B cell (primary cell): ENCODE results near the gene MMP15. TPM values are rescaled to one million over a fixed set of nuclear protein-coding genes. Genes with fewer than 3 reads are reported as not detected.
"Not testable (repeated sequence)": the region's sequence is repeated elsewhere in the genome, so short reads cannot be mapped to it uniquely, and the experiment has no call there.

Experiments used
- ATAC-seq: fragments of 200-7000 bp; cut with Tn5 transposase; one replicate; pipeline ENCODE4 v1.10.0; 2021; ENCODE audit warnings: low read depth, mild to moderate bottlenecking, moderate number of reproducible peaks, moderate library complexity
- CTCF ChIA-PET: fragments of 350-600 bp; sonication (Branson Sonifier 250); formaldehyde crosslinking; loops from one replicate; lab custom pipeline; 2021; ENCODE audit warnings: antibody characterized with exemption, inconsistent platforms; lab: Charles Lee
- POLR2A ChIA-PET: fragments of 350-600 bp; sonication (Branson Sonifier 250); formaldehyde crosslinking; loops from one replicate; lab custom pipeline; 2021; ENCODE audit warnings: antibody characterized with exemption; lab: Charles Lee
- DNase-seq: peaks from one replicate; pipeline ENCODE4 v3.0.0; 2013
- H2AFZ ChIP-seq: 2 replicates; pipeline ENCODE4 v1.6.1; 2012; ENCODE audit warnings: mild to moderate bottlenecking, low read depth, low read length; ENCODE audit not compliant: insufficient read depth, poor library complexity, severe bottlenecking
- H3K27ac ChIP-seq, 2 donors: 1 replicate in 1 of 2; 2 replicates in 1 of 2; pipeline ENCODE4 v1.5.1; 2012 to 2013; ENCODE audit warnings: low read length in 2 of 2, mild to moderate bottlenecking in 2 of 2, moderate library complexity in 1 of 2
- H3K27me3 ChIP-seq, 4 experiments: fragments of 200-600 bp in 1 of 4; sonication (generic) in 1 of 4; replicated peaks in 1 of 4; 1 replicate in 2 of 4; 2 replicates in 2 of 4; pipeline versions ENCODE4 v1.6.1 to v1.7.0; 2013 to 2016; ENCODE audit warnings: low read length in 3 of 4, mild to moderate bottlenecking in 2 of 4, mixed read lengths in 1 of 4, moderate library complexity in 1 of 4; ENCODE audit not compliant: insufficient read depth in 4 of 4, control insufficient read depth in 3 of 4; ENCODE audit errors: control extremely low read depth in 1 of 4
- H3K36me3 ChIP-seq, 2 experiments: replicated peaks in 1 of 2; 1 replicate in 1 of 2; 2 replicates in 1 of 2; pipeline versions ENCODE4 v1.6.1 to v1.7.1; 2013; ENCODE audit warnings: low read length in 1 of 2; ENCODE audit not compliant: insufficient read depth in 2 of 2, control insufficient read depth in 1 of 2; ENCODE audit errors: control extremely low read depth in 1 of 2, extremely low read depth in 1 of 2
- H3K4me1 ChIP-seq, 2 donors: fragments of 200-600 bp in 1 of 2; sonication (generic) in 1 of 2; 1 replicate in 1 of 2; 2 replicates in 1 of 2; pipeline versions ENCODE4 v1.5.1 to v1.6.1; 2013 to 2017; ENCODE audit warnings: low read length in 2 of 2; ENCODE audit not compliant: control insufficient read depth in 2 of 2, insufficient read depth in 2 of 2
- H3K4me2 ChIP-seq: replicated peaks from 2 replicates; pipeline ENCODE3; 2012; ENCODE audit warnings: mild to moderate bottlenecking, low read depth, low read length; ENCODE audit not compliant: poor library complexity, severe bottlenecking
- H3K4me3 ChIP-seq, 5 experiments: fragments of 200-600 bp in 1 of 5; sonication (generic) in 1 of 5; 1 replicate in 3 of 5; 2 replicates in 2 of 5; pipeline versions ENCODE4 v1.5.1 to v1.7.0; 2011 to 2016; ENCODE audit warnings: low read length in 4 of 5, mild to moderate bottlenecking in 4 of 5, low read depth in 2 of 5, control low read depth in 1 of 5, moderate library complexity in 1 of 5; ENCODE audit not compliant: insufficient read depth in 1 of 5; ENCODE audit errors: control extremely low read depth in 1 of 5, extremely low read depth in 1 of 5
- H3K79me2 ChIP-seq: fragments of 200-600 bp; sonication (generic); one replicate; pipeline ENCODE4 v1.6.0; 2016; ENCODE audit warnings: low read length; ENCODE audit not compliant: control insufficient read depth, insufficient read depth
- H3K9ac ChIP-seq: fragments of 200-600 bp; sonication (generic); 2 replicates; pipeline ENCODE4 v1.6.1; 2017; ENCODE audit warnings: mild to moderate bottlenecking, low read length, moderate library complexity
- H3K9me3 ChIP-seq, 3 donors: one replicate each; pipeline versions ENCODE4 v1.6.1 to v1.7.1; 2013; ENCODE audit warnings: low read length in 2 of 3; ENCODE audit not compliant: control insufficient read depth in 2 of 3, insufficient read depth in 1 of 3; ENCODE audit errors: control extremely low read depth in 1 of 3
- H4K20me1 ChIP-seq: 2 replicates; pipeline ENCODE4 v1.6.0; 2012; ENCODE audit warnings: mild to moderate bottlenecking, low read length; ENCODE audit not compliant: insufficient read depth, control insufficient read depth, poor library complexity, severe bottlenecking
- H3K27ac Mint-ChIP-seq: one replicate; pipeline ENCODE4 v1.8.0; 2021; ENCODE audit warnings: mixed read lengths
- H3K27me3 Mint-ChIP-seq: one replicate; pipeline ENCODE4 v1.8.0; 2021; ENCODE audit warnings: mixed read lengths
- H3K4me1 Mint-ChIP-seq: one replicate; pipeline ENCODE4 v1.8.0; 2021; ENCODE audit warnings: mixed read lengths
- H3K4me3 Mint-ChIP-seq: one replicate; pipeline ENCODE4 v1.8.0; 2021; ENCODE audit warnings: mixed read lengths
- H3K9me3 Mint-ChIP-seq: one replicate; pipeline ENCODE4 v1.8.0; 2022; ENCODE audit warnings: mixed read lengths; ENCODE audit not compliant: insufficient read depth
- EZH2 ChIP-seq: IDR thresholded peaks from 2 replicates; pipeline ENCODE4 v1.6.1; 2012; ENCODE audit warnings: borderline replicate concordance, low read depth, mild to moderate bottlenecking, moderate library complexity, low read length; ENCODE audit not compliant: insufficient read depth, poor library complexity, severe bottlenecking
- WGBS: methylation state at CpG from one replicate; pipeline ENCODE4 v1.1.5; 2013; ENCODE audit warnings: missing lambda C conversion rate; ENCODE audit not compliant: insufficient coverage; 5-methylcytosine and 5-hydroxymethylcytosine counted together
- intact Hi-C: fragments of 100-400 bp; cut with micrococcal nuclease; formaldehyde crosslinking; loops from one replicate; pipeline ENCODE4 v1.10.0; 2022
- polyA plus RNA-seq: library from polyadenylated mRNA; depleted of rRNA; stranded (reverse); fragments of >200 nt; gene quantifications from 2 replicates; pipeline ENCODE4 v1.2.3, GENCODE V29; 2012
- total RNA-seq, 2 donors: library from RNA; stranded (reverse); fragments of 120-200 nt in 1 of 2; gene quantifications; 1 replicate in 1 of 2; 2 replicates in 1 of 2; pipeline versions ENCODE4 v1.2.3 to v1.2.4, GENCODE V29; 2013 to 2022
- TF ChIP-seq, protein P1 (sequence below): fragments of 200-600 bp; IDR thresholded peaks from one replicate; pipeline ENCODE4 v1.8.0; 2022; ENCODE audit warnings: antibody characterized with exemption, mild to moderate bottlenecking

Gene MMP15
- total and polyA plus RNA-seq, 2 donors (not counting 1 experiment from before 2014, with no cell fraction given): not detected

DNA sequence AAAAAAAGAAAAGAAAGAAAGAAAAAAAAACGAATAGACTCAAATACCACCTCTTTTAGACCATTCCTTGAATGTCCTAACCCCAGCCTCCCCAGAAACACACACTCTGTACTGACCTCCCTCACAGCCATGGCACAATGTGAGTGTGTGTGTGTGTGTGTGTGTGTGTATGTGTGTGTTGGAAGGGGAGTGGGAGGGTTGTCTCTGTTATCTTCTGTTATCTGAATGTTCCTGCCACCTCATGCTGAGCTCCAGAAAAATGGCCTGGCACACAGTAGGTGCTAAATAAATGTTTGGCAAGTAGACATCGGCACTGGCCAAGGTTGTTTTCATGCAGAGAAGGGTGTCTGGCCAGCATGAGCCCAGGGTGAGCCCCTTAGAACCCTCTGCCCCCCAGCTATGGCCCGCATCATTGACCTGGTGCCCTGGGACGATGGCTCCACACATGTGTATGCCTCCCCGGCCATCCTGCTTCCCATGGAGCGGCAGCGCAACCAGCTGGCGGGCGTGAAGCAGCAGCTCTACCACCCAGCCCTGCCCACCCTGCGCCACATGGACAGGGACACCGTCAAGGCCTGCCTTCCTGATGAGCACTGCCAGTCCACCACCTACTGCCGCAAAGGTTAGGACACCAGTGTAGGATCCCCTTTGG lies 48.0 kb upstream of the MMP15 start:
- no peak overlapping the region for H2AFZ ChIP-seq
- H3K4me1 ChIP-seq: no peaks in the 10 kb centered on the region
- intact Hi-C loops: no loop called here
- H3K9me3 ChIP-seq: no peaks in the 10 kb centered on the region
- H3K4me1 Mint-ChIP-seq: no peaks in the 10 kb centered on the region
- no peak overlapping the region for H3K4me3 Mint-ChIP-seq
- WGBS: 91% methylated on average over 11 of the region's 12 CpGs
- H3K36me3 ChIP-seq: no peaks in the 10 kb centered on the region
- no peaks in the 10 kb centered on the region for H3K9me3 Mint-ChIP-seq
- H3K27ac Mint-ChIP-seq: no peak overlapping the region
- no peak overlapping the region for H3K4me2 ChIP-seq
- H3K9ac ChIP-seq: no peak overlapping the region
- ChIA-PET POLR2A (no interaction called here), CTCF (no interaction called here)
- no peaks in the 10 kb centered on the region for H4K20me1 ChIP-seq
- H3K79me2 ChIP-seq: no peaks in the 10 kb centered on the region
- ATAC-seq (no peak), DNase-seq (no peak)
- peaks cover 25% of the 10 kb centered on the region for H3K27me3 Mint-ChIP-seq
- no peak overlapping the region for H3K4me3 ChIP-seq
- no peak for TF ChIP-seq EZH2
- TF ChIP-seq, protein P1, sequence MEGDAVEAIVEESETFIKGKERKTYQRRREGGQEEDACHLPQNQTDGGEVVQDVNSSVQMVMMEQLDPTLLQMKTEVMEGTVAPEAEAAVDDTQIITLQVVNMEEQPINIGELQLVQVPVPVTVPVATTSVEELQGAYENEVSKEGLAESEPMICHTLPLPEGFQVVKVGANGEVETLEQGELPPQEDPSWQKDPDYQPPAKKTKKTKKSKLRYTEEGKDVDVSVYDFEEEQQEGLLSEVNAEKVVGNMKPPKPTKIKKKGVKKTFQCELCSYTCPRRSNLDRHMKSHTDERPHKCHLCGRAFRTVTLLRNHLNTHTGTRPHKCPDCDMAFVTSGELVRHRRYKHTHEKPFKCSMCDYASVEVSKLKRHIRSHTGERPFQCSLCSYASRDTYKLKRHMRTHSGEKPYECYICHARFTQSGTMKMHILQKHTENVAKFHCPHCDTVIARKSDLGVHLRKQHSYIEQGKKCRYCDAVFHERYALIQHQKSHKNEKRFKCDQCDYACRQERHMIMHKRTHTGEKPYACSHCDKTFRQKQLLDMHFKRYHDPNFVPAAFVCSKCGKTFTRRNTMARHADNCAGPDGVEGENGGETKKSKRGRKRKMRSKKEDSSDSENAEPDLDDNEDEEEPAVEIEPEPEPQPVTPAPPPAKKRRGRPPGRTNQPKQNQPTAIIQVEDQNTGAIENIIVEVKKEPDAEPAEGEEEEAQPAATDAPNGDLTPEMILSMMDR: no peak
- H3K27me3 ChIP-seq: peaks cover 0 to 6% (median 2%) of the 10 kb centered on the region in 4 experiments
- H3K27ac ChIP-seq: no peak overlapping the region

DNA sequence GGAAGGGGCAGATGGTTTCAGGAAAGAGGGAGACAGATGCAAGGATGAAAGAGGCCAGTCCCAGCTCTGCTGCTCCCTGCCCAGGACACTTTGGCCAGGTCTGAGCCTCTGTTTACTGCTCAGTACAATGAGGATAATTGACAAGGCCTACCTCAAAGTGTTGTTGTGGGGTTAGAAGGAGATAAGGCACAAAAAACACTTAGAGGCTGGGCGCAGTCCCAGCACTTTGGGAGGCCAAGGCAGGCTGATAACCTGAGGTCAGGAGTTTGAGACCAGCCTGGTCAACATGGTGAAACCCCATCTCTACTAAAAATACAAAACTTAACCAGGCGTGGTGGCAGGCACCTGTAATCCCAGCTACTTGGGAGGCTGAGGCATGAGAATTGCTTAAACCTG lies 47.5 kb upstream of the MMP15 start:
- CTCF ChIA-PET, DNase-seq, H3K4me1 Mint-ChIP-seq, H3K4me3 ChIP-seq, H3K9me3 Mint-ChIP-seq, H3K4me3 Mint-ChIP-seq, intact Hi-C loops, H3K9ac ChIP-seq, POLR2A ChIA-PET, H3K27ac ChIP-seq, H3K4me1 ChIP-seq, H3K9me3 ChIP-seq, H3K27me3 ChIP-seq, H2AFZ ChIP-seq, H3K36me3 ChIP-seq, H3K79me2 ChIP-seq, H3K27ac Mint-ChIP-seq, ATAC-seq, H4K20me1 ChIP-seq, H3K4me2 ChIP-seq: not testable (repeated sequence)
- H3K27me3 Mint-ChIP-seq: peaks cover 25% of the 10 kb centered on the region
- WGBS: no CpG with 5 or more reads among the region's 2 CpGs
